Panc1 (cell line): ENCODE measurements around the gene SMIM10L2A.

Experiments used
- POLR2AphosphoS5 ChIP-seq: IDR thresholded peaks from 2 replicates; pipeline ENCODE4 v1.6.1; 2012; ENCODE audit warnings: mild to moderate bottlenecking, low read depth, low read length, moderate library complexity
- TCF7L2 ChIP-seq: IDR thresholded peaks from 2 replicates; pipeline ENCODE4 v1.6.1; 2011; ENCODE audit warnings: mild to moderate bottlenecking, low read depth, low read length, inconsistent platforms
- TF ChIP-seq, protein P1 (sequence below): fragments of 450-650 bp; IDR thresholded peaks from 2 replicates; pipeline ENCODE4 v1.5.1; 2017; ENCODE audit warnings: mild to moderate bottlenecking
- TF ChIP-seq, protein P2 (sequence below), 2 experiments: IDR thresholded peaks; 2 replicates each; pipeline ENCODE4 v1.6.1; 2011 to 2012; ENCODE audit warnings: low read depth in 2 of 2, control low read depth in 1 of 2, low read length in 1 of 2, mild to moderate bottlenecking in 1 of 2, moderate library complexity in 1 of 2; ENCODE audit not compliant: insufficient read depth in 1 of 2

DNA sequence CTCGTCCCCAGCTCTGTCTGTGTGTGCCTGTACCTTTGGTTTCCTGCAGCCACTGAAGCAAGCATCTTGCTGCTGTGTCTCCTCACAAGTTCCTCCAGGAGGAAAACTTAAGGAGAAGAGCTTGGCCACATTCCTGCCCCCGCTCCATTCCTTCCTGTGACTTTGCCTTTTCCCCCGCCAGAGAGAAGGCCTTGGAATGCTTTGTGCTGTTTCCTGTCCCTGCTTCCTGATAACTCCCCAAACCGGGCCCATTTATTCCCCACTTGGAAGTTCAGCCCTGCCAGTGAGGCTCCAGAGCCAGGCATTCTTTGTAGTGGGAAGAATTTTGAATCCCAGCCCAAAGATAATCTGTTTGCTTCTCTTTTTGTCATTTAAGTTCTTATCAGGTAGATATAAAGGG lies 33.1 kb downstream of the SMIM10L2A start:
- TF ChIP-seq, protein P1, sequence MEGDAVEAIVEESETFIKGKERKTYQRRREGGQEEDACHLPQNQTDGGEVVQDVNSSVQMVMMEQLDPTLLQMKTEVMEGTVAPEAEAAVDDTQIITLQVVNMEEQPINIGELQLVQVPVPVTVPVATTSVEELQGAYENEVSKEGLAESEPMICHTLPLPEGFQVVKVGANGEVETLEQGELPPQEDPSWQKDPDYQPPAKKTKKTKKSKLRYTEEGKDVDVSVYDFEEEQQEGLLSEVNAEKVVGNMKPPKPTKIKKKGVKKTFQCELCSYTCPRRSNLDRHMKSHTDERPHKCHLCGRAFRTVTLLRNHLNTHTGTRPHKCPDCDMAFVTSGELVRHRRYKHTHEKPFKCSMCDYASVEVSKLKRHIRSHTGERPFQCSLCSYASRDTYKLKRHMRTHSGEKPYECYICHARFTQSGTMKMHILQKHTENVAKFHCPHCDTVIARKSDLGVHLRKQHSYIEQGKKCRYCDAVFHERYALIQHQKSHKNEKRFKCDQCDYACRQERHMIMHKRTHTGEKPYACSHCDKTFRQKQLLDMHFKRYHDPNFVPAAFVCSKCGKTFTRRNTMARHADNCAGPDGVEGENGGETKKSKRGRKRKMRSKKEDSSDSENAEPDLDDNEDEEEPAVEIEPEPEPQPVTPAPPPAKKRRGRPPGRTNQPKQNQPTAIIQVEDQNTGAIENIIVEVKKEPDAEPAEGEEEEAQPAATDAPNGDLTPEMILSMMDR: no peak
- TF ChIP-seq POLR2AphosphoS5 (no peak), TCF7L2 (no peak)
- TF ChIP-seq, protein P2, sequence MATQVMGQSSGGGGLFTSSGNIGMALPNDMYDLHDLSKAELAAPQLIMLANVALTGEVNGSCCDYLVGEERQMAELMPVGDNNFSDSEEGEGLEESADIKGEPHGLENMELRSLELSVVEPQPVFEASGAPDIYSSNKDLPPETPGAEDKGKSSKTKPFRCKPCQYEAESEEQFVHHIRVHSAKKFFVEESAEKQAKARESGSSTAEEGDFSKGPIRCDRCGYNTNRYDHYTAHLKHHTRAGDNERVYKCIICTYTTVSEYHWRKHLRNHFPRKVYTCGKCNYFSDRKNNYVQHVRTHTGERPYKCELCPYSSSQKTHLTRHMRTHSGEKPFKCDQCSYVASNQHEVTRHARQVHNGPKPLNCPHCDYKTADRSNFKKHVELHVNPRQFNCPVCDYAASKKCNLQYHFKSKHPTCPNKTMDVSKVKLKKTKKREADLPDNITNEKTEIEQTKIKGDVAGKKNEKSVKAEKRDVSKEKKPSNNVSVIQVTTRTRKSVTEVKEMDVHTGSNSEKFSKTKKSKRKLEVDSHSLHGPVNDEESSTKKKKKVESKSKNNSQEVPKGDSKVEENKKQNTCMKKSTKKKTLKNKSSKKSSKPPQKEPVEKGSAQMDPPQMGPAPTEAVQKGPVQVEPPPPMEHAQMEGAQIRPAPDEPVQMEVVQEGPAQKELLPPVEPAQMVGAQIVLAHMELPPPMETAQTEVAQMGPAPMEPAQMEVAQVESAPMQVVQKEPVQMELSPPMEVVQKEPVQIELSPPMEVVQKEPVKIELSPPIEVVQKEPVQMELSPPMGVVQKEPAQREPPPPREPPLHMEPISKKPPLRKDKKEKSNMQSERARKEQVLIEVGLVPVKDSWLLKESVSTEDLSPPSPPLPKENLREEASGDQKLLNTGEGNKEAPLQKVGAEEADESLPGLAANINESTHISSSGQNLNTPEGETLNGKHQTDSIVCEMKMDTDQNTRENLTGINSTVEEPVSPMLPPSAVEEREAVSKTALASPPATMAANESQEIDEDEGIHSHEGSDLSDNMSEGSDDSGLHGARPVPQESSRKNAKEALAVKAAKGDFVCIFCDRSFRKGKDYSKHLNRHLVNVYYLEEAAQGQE (IDR thresholded peaks at IDR 0.05; ENCODE audit: insufficient read depth in 1 of 2, low read depth in 2 of 2, low read length in 1 of 2): no peak
